Mesothelial cell of epicardium (in vitro differentiated cells): ENCODE data around the gene UHMK1. TPM values are rescaled to one million over a fixed set of nuclear protein-coding genes. Genes with fewer than 3 reads are reported as not detected.
A peak's percentile ranks its signal among the peaks of the same experiment; 100 is the strongest.
"Not testable (repeated sequence)": the region's sequence is repeated elsewhere in the genome, so short reads cannot be mapped to it uniquely, and the experiment has no call there.

Experiments used
- DNase-seq, 2 experiments: peaks; one replicate each; pipeline ENCODE4 v3.0.0; 2021; ENCODE audit warnings: low spot score in 2 of 2; ENCODE audit not compliant: unreplicated experiment in 2 of 2
- H3K27ac Mint-ChIP-seq: 2 replicates; pipeline ENCODE4 v1.8.0; 2021; ENCODE audit warnings: mixed read lengths
- H3K27me3 Mint-ChIP-seq: 2 replicates; pipeline ENCODE4 v1.8.0; 2021; ENCODE audit warnings: low read depth, mixed read lengths
- H3K36me3 Mint-ChIP-seq: 2 replicates; pipeline ENCODE4 v1.8.0; 2021; ENCODE audit warnings: mixed read lengths
- H3K4me1 Mint-ChIP-seq: 2 replicates; pipeline ENCODE4 v1.8.0; 2021; ENCODE audit warnings: mixed read lengths
- H3K4me3 Mint-ChIP-seq: 2 replicates; pipeline ENCODE4 v1.8.0; 2021; ENCODE audit warnings: mild to moderate bottlenecking, moderate library complexity, mixed read lengths
- H3K9me3 Mint-ChIP-seq: 2 replicates; pipeline ENCODE4 v1.8.0; 2021; ENCODE audit warnings: mixed read lengths
- total RNA-seq: library from RNA; stranded (reverse); gene quantifications from 3 replicates; pipeline ENCODE4 v1.2.1, GENCODE V29; 2021
- TF ChIP-seq, protein P1 (sequence below): fragments of 200-600 bp; sonication (generic); IDR thresholded peaks from one replicate; pipeline ENCODE4 v1.5.0; 2021; ENCODE audit warnings: antibody characterized with exemption; ENCODE audit not compliant: unreplicated experiment

UHMK1 gene, protein sequence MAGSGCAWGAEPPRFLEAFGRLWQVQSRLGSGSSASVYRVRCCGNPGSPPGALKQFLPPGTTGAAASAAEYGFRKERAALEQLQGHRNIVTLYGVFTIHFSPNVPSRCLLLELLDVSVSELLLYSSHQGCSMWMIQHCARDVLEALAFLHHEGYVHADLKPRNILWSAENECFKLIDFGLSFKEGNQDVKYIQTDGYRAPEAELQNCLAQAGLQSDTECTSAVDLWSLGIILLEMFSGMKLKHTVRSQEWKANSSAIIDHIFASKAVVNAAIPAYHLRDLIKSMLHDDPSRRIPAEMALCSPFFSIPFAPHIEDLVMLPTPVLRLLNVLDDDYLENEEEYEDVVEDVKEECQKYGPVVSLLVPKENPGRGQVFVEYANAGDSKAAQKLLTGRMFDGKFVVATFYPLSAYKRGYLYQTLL
- total RNA-seq: 22.4 to 23.6 TPM (median 23.3 TPM) in 3 replicates

DNA sequence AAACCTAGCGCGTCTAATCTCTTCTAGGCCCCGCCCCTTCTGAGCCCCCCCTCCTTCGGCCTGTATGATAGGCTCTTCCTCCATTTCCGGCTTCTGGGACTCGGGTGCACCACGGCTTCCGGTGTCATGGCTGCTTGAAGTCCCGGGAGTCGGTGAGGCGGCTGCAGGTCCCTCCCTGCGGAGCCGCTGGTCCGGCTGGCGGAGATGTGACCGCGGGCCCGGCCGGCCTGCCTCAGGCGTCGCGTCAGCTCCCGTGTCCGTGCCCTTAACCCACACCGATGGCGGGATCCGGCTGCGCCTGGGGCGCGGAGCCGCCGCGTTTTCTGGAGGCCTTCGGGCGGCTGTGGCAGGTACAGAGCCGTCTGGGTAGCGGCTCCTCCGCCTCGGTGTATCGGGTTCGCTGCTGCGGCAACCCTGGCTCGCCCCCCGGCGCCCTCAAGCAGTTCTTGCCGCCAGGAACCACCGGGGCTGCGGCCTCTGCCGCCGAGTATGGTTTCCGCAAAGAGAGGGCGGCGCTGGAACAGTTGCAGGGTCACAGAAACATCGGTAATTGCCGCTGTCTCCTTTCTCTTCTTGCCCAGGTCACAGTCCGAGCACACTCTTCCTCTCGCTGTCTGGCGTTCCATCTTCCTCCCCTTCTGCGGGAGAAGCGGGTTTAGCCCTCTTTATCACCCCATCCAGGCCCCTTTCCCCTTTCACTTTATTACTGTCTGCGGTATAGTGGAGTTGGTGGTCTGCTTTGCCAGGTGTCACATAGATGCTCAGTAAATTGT is at the start of gene UHMK1:
TSS of gene UHMK1 (plus strand) at position 96 of the 773 bp plus-strand sequence. CDS start at position 279, 183 bp downstream.
- H3K27me3 Mint-ChIP-seq: peaks cover 26% of the 10 kb centered on the region
- peak within 1 kb of the TSS; percentile 89 for H3K4me3 Mint-ChIP-seq
- peaks cover 8% of the 10 kb centered on the region for H3K36me3 Mint-ChIP-seq
- no peaks in the 10 kb centered on the region for H3K9me3 Mint-ChIP-seq
- peaks cover 25% of the 10 kb centered on the region for H3K4me1 Mint-ChIP-seq
- TF ChIP-seq, protein P1, sequence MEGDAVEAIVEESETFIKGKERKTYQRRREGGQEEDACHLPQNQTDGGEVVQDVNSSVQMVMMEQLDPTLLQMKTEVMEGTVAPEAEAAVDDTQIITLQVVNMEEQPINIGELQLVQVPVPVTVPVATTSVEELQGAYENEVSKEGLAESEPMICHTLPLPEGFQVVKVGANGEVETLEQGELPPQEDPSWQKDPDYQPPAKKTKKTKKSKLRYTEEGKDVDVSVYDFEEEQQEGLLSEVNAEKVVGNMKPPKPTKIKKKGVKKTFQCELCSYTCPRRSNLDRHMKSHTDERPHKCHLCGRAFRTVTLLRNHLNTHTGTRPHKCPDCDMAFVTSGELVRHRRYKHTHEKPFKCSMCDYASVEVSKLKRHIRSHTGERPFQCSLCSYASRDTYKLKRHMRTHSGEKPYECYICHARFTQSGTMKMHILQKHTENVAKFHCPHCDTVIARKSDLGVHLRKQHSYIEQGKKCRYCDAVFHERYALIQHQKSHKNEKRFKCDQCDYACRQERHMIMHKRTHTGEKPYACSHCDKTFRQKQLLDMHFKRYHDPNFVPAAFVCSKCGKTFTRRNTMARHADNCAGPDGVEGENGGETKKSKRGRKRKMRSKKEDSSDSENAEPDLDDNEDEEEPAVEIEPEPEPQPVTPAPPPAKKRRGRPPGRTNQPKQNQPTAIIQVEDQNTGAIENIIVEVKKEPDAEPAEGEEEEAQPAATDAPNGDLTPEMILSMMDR: no peak
- H3K27ac Mint-ChIP-seq: peak within 1 kb of the TSS; percentile 88
- DNase-seq: peak; percentile 74 to 79

DNA sequence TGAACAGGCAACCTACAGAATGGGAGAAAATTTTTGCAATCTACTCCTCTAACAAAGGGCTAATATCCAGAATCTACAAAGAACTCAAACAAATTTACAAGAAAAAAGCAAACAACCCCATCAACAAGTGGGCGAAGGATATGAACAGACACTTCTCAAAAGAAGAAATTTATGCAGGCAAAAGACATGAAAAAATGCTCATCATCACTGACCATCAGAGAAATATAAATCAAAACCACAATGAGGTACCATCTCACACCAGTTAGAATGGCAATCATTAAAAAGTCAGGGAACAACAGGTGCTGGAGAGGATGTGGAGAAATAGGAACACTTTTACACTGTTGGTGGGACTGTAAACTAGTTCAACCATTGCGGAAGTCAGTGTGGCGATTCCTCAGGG is 43.3 kb upstream of the UHMK1 start:
- not testable (repeated sequence) for H3K9me3 Mint-ChIP-seq, H3K27ac Mint-ChIP-seq, H3K4me1 Mint-ChIP-seq, H3K4me3 Mint-ChIP-seq, H3K27me3 Mint-ChIP-seq, H3K36me3 Mint-ChIP-seq, DNase-seq

DNA sequence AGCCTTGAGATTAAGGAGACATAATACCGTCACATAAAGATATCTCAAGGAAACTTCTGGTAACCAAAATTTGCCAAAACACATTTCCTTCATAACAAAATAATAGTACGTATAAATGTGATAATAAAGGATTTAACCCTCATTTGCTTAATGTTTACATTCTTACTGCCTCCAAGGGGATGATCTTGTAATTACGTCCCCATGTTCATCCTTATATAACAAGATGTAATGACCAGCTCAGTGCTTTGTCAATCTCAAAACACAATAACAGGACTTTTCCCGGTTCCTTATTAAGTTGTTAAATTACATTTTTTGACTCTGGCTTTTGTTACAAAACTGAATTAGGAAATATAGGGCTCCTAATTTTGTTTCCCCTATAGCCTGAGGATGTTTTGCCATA is 41.3 kb upstream of the UHMK1 start:
- Mint-ChIP-seq H3K9me3 (peaks cover 8% of the 10 kb centered on the region), H3K27me3 (peaks cover 4% of the 10 kb centered on the region)

DNA sequence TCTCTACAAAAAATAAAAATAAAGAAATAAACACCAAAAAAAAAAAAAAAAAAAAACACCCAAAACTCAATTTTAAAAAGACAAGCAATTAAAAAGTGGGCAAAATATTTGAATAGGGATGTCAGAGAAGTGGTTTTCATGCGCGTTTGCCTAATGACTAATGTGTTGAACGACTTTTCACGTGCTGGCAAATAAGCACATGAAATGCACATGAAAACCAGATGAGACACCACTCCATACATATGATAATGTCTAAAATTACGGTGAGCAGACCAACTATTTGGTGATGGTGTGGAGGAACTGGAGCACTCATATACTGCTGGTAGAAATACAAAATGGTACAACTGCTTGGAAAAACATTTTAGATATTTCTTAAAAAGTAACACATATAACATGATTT is 39.4 kb upstream of the UHMK1 start:
- H3K27me3 Mint-ChIP-seq: no peaks in the 10 kb centered on the region
- H3K36me3 Mint-ChIP-seq: no peaks in the 10 kb centered on the region
- peaks cover 4% of the 10 kb centered on the region for H3K9me3 Mint-ChIP-seq
- H3K4me1 Mint-ChIP-seq: no peaks in the 10 kb centered on the region
- H3K27ac Mint-ChIP-seq: no peak overlapping the region
- TF ChIP-seq, protein P1: no peak
- no peak overlapping the region for H3K4me3 Mint-ChIP-seq
- DNase-seq: no peak

More for the DNA sequence above, 41.3 kb upstream of the UHMK1 start:
- no peak overlapping the region for H3K4me3 Mint-ChIP-seq
- H3K27ac Mint-ChIP-seq: no peak overlapping the region
- H3K4me1 Mint-ChIP-seq: no peaks in the 10 kb centered on the region
- no peaks in the 10 kb centered on the region for H3K36me3 Mint-ChIP-seq
- TF ChIP-seq, protein P1: no peak
- DNase-seq: no peak

DNA sequence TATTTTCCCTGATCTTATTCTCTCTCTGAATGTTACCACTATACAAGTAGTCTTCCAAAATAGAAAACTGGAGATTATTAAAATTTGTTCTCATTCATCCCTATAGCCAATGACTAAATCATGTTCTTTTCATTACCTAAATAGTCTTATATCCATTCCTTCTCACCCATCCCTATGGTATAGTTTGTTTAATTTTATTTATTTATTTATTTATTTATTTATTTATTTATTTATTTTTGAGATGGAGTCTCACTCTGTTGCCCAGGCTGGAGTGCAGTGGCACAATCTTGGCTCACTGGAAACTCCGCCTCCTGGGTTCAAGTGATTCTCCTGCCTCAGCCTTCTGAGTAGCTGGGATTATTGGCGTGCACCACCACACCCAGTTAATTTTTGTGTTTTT is 35.2 kb upstream of the UHMK1 start:
- H3K9me3 Mint-ChIP-seq, H3K27ac Mint-ChIP-seq, H3K4me1 Mint-ChIP-seq, H3K36me3 Mint-ChIP-seq, H3K4me3 Mint-ChIP-seq, DNase-seq, H3K27me3 Mint-ChIP-seq: not testable (repeated sequence)

DNA sequence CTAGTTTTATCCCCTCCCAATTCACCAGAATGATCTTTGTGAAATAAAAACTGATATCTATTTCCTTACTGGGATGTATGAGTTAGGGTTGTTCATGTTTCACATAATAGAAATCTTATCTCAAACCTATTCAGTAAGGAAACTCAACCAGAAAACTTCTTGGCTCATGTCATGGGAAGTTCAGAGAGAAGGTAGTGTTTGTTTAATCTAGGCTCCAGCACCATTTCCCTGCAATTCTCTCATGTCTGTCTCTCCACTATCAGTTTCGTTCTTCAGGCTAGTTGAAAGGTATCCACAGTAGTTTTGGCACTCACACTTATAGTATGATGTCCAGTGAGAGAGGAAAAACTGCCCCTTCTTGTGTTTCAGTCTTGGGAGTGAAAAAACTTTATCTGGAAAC is 34.6 kb upstream of the UHMK1 start:
- Mint-ChIP-seq H3K4me3 (no peak overlapping the region), H3K36me3 (no peaks in the 10 kb centered on the region), H3K4me1 (no peaks in the 10 kb centered on the region), H3K27me3 (peaks cover 5% of the 10 kb centered on the region), H3K27ac (no peak overlapping the region), H3K9me3 (peaks cover 8% of the 10 kb centered on the region)
- TF ChIP-seq, protein P1: no peak
- no peak for DNase-seq
